Nephron progenitor cell (in vitro differentiated cells): ENCODE data around the gene TESPA1.

Experiments
- DNase-seq: peaks from one replicate; pipeline ENCODE4 v3.0.0; 2021
- H3K27ac Mint-ChIP-seq: 2 replicates; pipeline ENCODE4 v1.8.0; 2021; ENCODE audit warnings: mild to moderate bottlenecking, moderate library complexity, mixed read lengths
- H3K27me3 Mint-ChIP-seq: 2 replicates; pipeline ENCODE4 v1.8.0; 2021; ENCODE audit warnings: mild to moderate bottlenecking, low read depth, mixed read lengths; ENCODE audit not compliant: poor library complexity
- H3K36me3 Mint-ChIP-seq: 2 replicates; pipeline ENCODE4 v1.8.0; 2021; ENCODE audit warnings: low read depth, mixed read lengths
- H3K4me1 Mint-ChIP-seq: 2 replicates; pipeline ENCODE4 v1.8.0; 2021; ENCODE audit warnings: mixed read lengths
- H3K4me3 Mint-ChIP-seq: 2 replicates; pipeline ENCODE4 v1.8.0; 2021; ENCODE audit warnings: mild to moderate bottlenecking, moderate library complexity, mixed read lengths
- H3K9me3 Mint-ChIP-seq: 2 replicates; pipeline ENCODE4 v1.8.0; 2021; ENCODE audit warnings: mild to moderate bottlenecking, moderate library complexity, mixed read lengths
- TF ChIP-seq, protein P1 (sequence below): fragments of 200-600 bp; sonication (generic); IDR thresholded peaks from 2 replicates; pipeline ENCODE4 v1.5.0; 2021; ENCODE audit warnings: antibody characterized with exemption

TESPA1 gene

DNA sequence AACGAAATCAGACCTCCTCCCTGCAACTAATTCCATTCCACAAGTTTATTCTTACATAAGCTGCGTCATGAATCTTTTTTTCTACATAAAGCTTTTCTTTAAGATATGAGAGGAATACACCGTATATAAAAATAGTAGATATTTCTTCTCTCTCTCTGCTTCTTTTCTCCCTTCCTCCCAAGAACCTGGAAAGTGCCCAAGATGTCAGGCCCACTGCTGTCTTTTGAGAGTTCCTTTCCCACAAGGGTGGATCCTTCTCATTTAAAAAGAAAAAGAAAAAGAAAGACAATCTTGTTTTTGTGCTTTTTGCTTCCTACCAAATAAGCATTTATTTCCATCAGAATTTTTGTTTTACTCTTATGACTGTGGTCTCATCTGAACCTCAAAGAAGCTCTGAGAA lies 11.0 kb downstream of the TESPA1 start:
- Mint-ChIP-seq H3K4me1 (peaks cover 42% of the 10 kb centered on the region), H3K4me3 (no peak overlapping the region), H3K27ac (no peak overlapping the region), H3K9me3 (no peaks in the 10 kb centered on the region), H3K27me3 (peaks cover 2% of the 10 kb centered on the region), H3K36me3 (no peaks in the 10 kb centered on the region)
- TF ChIP-seq, protein P1, sequence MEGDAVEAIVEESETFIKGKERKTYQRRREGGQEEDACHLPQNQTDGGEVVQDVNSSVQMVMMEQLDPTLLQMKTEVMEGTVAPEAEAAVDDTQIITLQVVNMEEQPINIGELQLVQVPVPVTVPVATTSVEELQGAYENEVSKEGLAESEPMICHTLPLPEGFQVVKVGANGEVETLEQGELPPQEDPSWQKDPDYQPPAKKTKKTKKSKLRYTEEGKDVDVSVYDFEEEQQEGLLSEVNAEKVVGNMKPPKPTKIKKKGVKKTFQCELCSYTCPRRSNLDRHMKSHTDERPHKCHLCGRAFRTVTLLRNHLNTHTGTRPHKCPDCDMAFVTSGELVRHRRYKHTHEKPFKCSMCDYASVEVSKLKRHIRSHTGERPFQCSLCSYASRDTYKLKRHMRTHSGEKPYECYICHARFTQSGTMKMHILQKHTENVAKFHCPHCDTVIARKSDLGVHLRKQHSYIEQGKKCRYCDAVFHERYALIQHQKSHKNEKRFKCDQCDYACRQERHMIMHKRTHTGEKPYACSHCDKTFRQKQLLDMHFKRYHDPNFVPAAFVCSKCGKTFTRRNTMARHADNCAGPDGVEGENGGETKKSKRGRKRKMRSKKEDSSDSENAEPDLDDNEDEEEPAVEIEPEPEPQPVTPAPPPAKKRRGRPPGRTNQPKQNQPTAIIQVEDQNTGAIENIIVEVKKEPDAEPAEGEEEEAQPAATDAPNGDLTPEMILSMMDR, result no peak
- no peak for DNase-seq

DNA sequence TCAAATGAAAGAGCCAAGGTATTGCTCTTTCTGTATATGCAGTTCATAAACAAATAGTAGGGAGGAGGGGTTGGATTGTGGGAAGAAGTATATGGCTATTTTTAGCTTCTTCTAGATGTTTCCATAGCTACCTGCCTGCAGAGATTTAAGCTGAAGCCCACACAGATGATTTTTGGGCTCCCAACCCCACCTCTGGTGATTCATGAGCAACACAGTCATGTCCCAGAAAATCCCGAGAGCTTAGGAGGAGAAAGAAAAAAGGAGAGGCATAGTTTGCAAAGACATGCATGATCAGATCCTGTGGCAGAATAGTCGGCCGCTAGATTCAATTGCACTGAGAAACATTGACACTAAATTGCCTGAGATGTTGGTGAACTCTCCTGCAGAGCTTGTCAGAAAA lies 13.8 kb downstream of the TESPA1 start:
- TF ChIP-seq, protein P1, result no peak
- peaks cover 2% of the 10 kb centered on the region for H3K27me3 Mint-ChIP-seq
- H3K4me3 Mint-ChIP-seq, result no peak overlapping the region
- H3K4me1 Mint-ChIP-seq, result peaks cover 58% of the 10 kb centered on the region
- H3K9me3 Mint-ChIP-seq, result no peaks in the 10 kb centered on the region
- H3K27ac Mint-ChIP-seq, result no peak overlapping the region
- DNase-seq, result no peak
- H3K36me3 Mint-ChIP-seq, result no peaks in the 10 kb centered on the region

DNA sequence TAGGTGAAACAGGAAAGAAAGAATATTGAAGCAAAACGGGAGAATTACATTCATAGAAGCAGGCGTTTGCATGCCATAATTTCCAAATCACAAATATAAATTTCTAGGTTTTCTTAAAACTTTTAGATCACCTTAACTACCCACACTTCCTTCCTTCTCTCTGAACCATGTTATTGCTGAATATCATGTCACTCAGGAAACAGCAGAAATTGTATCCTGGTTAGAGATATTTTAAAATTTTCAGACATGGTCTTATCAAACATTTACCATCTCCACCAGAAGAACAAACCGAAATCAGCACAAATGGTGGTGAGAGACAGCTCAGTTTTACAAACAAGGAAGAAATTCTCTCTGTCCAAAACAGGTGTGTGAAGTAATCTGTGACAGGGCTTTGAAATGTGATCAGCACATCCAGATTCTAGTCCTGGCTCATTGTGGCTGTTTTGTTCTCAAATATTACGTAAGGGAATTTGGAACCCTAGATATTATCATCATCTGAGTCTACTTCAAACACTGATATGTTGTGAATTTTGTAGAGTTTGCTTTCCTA lies 16.3 kb downstream of the TESPA1 start:
- DNase-seq, result no peak
- H3K27ac Mint-ChIP-seq, result no peak overlapping the region
- TF ChIP-seq, protein P1, result no peak
- no peaks in the 10 kb centered on the region for H3K36me3 Mint-ChIP-seq
- no peaks in the 10 kb centered on the region for H3K9me3 Mint-ChIP-seq
- H3K4me3 Mint-ChIP-seq, result no peak overlapping the region
- no peaks in the 10 kb centered on the region for H3K27me3 Mint-ChIP-seq
- peaks cover 66% of the 10 kb centered on the region for H3K4me1 Mint-ChIP-seq

DNA sequence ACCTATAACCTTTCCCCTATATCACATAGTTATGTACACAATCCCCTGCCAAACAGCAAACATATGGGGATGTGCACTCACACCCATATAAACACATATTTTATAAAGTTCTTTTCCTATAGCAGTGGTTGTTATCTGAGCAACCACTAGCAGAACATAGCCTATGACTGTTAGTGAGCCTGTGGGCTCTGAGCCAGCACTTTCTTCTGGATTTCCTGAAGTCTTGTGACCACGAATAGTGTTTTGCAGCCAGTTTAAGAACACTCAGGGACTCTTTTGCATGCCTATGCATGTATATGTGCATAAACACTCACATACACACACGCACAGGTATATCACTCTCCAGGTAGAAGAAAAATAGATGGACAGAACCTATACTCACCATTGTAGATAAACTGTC lies 17.1 kb downstream of the TESPA1 start:
- H3K27ac Mint-ChIP-seq, result no peak overlapping the region
- DNase-seq, result no peak
- TF ChIP-seq, protein P1, result no peak

DNA sequence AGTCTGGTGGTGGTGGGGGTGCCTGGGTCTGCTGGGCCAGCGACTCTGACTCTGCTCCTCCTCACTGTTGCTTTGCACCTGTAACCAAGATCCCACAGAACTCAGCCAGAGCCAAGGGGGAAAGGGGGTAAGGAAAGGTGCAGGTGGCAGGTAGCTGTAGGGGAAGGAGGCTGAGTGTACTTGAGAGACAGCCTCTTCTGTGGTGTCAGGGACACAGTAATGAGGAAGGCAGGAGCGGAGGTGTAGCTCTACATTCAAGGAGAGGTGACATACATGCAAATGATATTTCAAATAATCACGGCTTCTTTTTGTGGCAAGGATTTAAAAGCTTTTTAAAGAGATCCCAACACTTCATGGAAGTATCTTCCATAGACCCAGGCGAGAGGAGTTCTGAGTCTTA lies 23.4 kb downstream of the TESPA1 start:
- H3K4me1 Mint-ChIP-seq, result peaks cover 26% of the 10 kb centered on the region
- no peak overlapping the region for H3K27ac Mint-ChIP-seq
- H3K9me3 Mint-ChIP-seq, result no peaks in the 10 kb centered on the region
- peaks cover 8% of the 10 kb centered on the region for H3K27me3 Mint-ChIP-seq
- TF ChIP-seq, protein P1, result no peak
- no peaks in the 10 kb centered on the region for H3K36me3 Mint-ChIP-seq
- H3K4me3 Mint-ChIP-seq, result no peak overlapping the region
- DNase-seq, result no peak

More for the DNA sequence above, 17.1 kb downstream of the TESPA1 start:
- Mint-ChIP-seq H3K4me3 (no peak overlapping the region), H3K27me3 (no peaks in the 10 kb centered on the region), H3K9me3 (no peaks in the 10 kb centered on the region), H3K36me3 (no peaks in the 10 kb centered on the region), H3K4me1 (peaks cover 58% of the 10 kb centered on the region)

DNA sequence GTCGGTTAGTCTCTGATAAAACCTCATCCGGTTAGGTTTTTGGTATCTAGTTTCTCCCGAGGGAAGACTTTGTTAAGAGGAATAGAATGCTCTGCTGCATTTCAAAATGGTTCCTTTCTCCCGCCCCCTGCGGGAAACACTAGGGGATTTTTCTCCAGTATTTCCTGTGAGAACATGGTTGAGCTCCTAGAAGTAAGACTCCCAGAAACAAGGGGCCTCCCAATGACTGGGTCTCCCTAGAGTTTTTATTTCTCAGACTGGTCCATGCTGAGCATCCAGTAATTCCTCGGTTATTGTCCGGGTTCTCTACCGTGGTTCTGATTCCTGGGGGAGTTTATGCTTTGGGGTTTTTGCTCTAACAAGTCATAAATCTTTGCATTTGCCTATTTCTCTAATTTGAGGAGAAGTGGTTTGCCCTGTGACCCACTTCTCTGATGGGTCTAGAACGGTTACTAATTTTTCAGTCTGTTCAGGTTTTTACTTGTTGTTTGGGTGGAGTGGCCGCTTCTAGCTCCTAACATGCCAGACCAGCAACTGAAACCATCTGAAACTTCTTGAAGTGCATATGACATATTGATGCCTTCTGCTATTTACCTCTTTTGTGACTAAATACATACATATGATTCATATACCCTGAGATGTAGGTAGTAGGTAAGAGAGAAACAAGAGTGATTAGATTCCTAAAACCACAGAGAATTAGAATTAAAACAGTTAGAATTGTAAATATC lies 25.1 kb downstream of the TESPA1 start:
- Mint-ChIP-seq H3K4me1 (peaks cover 9% of the 10 kb centered on the region), H3K9me3 (no peaks in the 10 kb centered on the region), H3K27me3 (peaks cover 8% of the 10 kb centered on the region), H3K4me3 (no peak overlapping the region), H3K36me3 (no peaks in the 10 kb centered on the region), H3K27ac (no peak overlapping the region)
- no peak for DNase-seq
- TF ChIP-seq, protein P1, result no peak
